ENCODE results near the gene HNRNPM.
A peak's percentile ranks its signal among the peaks of the same experiment; 100 is the strongest.

HNRNPM gene

GRCh38 chr19:8483165-8483564 lies 38.4 kb downstream of the HNRNPM start:
- H3K4me1 ChIP-seq (ENCODE audit: control insufficient read depth, insufficient read depth, low read length, poor library complexity, severe bottlenecking): peaks cover 21% of the 10 kb centered on the region

GRCh38 chr19:8484331-8484894 lies 39.6 kb downstream of the HNRNPM start:
- Histone ChIP-seq H3K9me3 (ENCODE audit: control insufficient read depth, low read length) (no peaks in the 10 kb centered on the region), H3K4me1 (ENCODE audit: control insufficient read depth, insufficient read depth, low read length, poor library complexity, severe bottlenecking) (peaks cover 21% of the 10 kb centered on the region), H3K27me3 (replicated peaks; ENCODE audit: control insufficient read depth, insufficient read depth, low read length, poor library complexity, severe bottlenecking) (no peaks in the 10 kb centered on the region), H3K27ac (ENCODE audit: insufficient read depth, low read length, poor library complexity, severe bottlenecking) (no peak overlapping the region), H3K4me3 (ENCODE audit: insufficient read depth, low read depth, low read length, poor library complexity, severe bottlenecking) (no peak overlapping the region), H3K36me3 (ENCODE audit: control insufficient read depth, insufficient read depth, low read length) (peaks cover 82% of the 10 kb centered on the region)
- DNase-seq: no peak

More at GRCh38 chr19:8483165-8483564, 38.4 kb downstream of the HNRNPM start:
- H3K4me3 ChIP-seq (ENCODE audit: insufficient read depth, low read depth, low read length, poor library complexity, severe bottlenecking): no peak overlapping the region
- H3K36me3 ChIP-seq (ENCODE audit: control insufficient read depth, insufficient read depth, low read length): peaks cover 84% of the 10 kb centered on the region
- no peak for DNase-seq
- no peaks in the 10 kb centered on the region for H3K9me3 ChIP-seq (ENCODE audit: control insufficient read depth, low read length)
- H3K27me3 ChIP-seq (replicated peaks; ENCODE audit: control insufficient read depth, insufficient read depth, low read length, poor library complexity, severe bottlenecking): no peaks in the 10 kb centered on the region
- no peak overlapping the region for H3K27ac ChIP-seq (ENCODE audit: insufficient read depth, low read length, poor library complexity, severe bottlenecking)

DNA sequence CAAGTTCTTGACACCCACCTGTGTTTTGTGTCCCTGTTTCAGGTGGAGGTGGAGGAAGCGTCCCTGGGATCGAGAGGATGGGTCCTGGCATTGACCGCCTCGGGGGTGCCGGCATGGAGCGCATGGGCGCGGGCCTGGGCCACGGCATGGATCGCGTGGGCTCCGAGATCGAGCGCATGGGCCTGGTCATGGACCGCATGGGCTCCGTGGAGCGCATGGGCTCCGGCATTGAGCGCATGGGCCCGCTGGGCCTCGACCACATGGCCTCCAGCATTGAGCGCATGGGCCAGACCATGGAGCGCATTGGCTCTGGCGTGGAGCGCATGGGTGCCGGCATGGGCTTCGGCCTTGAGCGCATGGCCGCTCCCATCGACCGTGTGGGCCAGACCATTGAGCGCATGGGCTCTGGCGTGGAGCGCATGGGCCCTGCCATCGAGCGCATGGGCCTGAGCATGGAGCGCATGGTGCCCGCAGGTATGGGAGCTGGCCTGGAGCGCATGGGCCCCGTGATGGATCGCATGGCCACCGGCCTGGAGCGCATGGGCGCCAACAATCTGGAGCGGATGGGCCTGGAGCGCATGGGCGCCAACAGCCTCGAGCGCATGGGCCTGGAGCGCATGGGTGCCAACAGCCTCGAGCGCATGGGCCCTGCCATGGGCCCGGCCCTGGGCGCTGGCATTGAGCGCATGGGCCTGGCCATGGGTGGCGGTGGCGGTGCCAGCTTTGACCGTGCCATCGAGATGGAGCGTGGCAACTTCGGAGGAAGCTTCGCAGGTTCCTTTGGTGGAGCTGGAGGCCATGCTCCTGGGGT lies 41.0 kb downstream of the HNRNPM start:
- DNase-seq: no peak
- H3K4me1 ChIP-seq (ENCODE audit: control insufficient read depth, insufficient read depth, low read length, poor library complexity, severe bottlenecking): peaks cover 21% of the 10 kb centered on the region
- peaks cover 79% of the 10 kb centered on the region for H3K36me3 ChIP-seq (ENCODE audit: control insufficient read depth, insufficient read depth, low read length)
- no peak overlapping the region for H3K27ac ChIP-seq (ENCODE audit: insufficient read depth, low read length, poor library complexity, severe bottlenecking)
- no peaks in the 10 kb centered on the region for H3K27me3 ChIP-seq (replicated peaks; ENCODE audit: control insufficient read depth, insufficient read depth, low read length, poor library complexity, severe bottlenecking)
- H3K9me3 ChIP-seq (ENCODE audit: control insufficient read depth, low read length): no peaks in the 10 kb centered on the region
- no peak overlapping the region for H3K4me3 ChIP-seq (ENCODE audit: insufficient read depth, low read depth, low read length, poor library complexity, severe bottlenecking)

- H3K4me3 ChIP-seq (ENCODE audit: insufficient read depth, low read depth, low read length, poor library complexity, severe bottlenecking): no peak overlapping the region
- H3K36me3 ChIP-seq (ENCODE audit: control insufficient read depth, insufficient read depth, low read length): peaks cover 71% of the 10 kb centered on the region
- H3K9me3 ChIP-seq (ENCODE audit: control insufficient read depth, low read length): no peaks in the 10 kb centered on the region
- H3K27me3 ChIP-seq (replicated peaks; ENCODE audit: control insufficient read depth, insufficient read depth, low read length, poor library complexity, severe bottlenecking): no peaks in the 10 kb centered on the region
- no peak for DNase-seq
- peak overlapping the region; percentile 48 for H3K27ac ChIP-seq (ENCODE audit: insufficient read depth, low read length, poor library complexity, severe bottlenecking)
- H3K4me1 ChIP-seq (ENCODE audit: control insufficient read depth, insufficient read depth, low read length, poor library complexity, severe bottlenecking): peaks cover 21% of the 10 kb centered on the region
Observed at GRCh38 chr19:8486661-8487136, 41.9 kb downstream of the HNRNPM start.

GRCh38 chr19:8487137-8487851 lies 42.5 kb downstream of the HNRNPM start:
- no peaks in the 10 kb centered on the region for H3K9me3 ChIP-seq (ENCODE audit: control insufficient read depth, low read length)
- H3K4me1 ChIP-seq (ENCODE audit: control insufficient read depth, insufficient read depth, low read length, poor library complexity, severe bottlenecking): peaks cover 21% of the 10 kb centered on the region
- no peaks in the 10 kb centered on the region for H3K27me3 ChIP-seq (replicated peaks; ENCODE audit: control insufficient read depth, insufficient read depth, low read length, poor library complexity, severe bottlenecking)
- DNase-seq: peak; percentile 36 to 45 (median 45)
- peak overlapping the region; percentile 48 for H3K27ac ChIP-seq (ENCODE audit: insufficient read depth, low read length, poor library complexity, severe bottlenecking)
- H3K4me3 ChIP-seq (ENCODE audit: insufficient read depth, low read depth, low read length, poor library complexity, severe bottlenecking): no peak overlapping the region
- H3K36me3 ChIP-seq (ENCODE audit: control insufficient read depth, insufficient read depth, low read length): peaks cover 66% of the 10 kb centered on the region

- H3K36me3 ChIP-seq (ENCODE audit: control insufficient read depth, insufficient read depth, low read length): peaks cover 55% of the 10 kb centered on the region
Observed at GRCh38 chr19:8488365-8488764, 43.6 kb downstream of the HNRNPM start.

GRCh38 chr19:8489561-8490394 lies 45.0 kb downstream of the HNRNPM start:
- Histone ChIP-seq H3K4me3 (ENCODE audit: insufficient read depth, low read depth, low read length, poor library complexity, severe bottlenecking) (no peak overlapping the region), H3K36me3 (ENCODE audit: control insufficient read depth, insufficient read depth, low read length) (peaks cover 44% of the 10 kb centered on the region), H3K27me3 (replicated peaks; ENCODE audit: control insufficient read depth, insufficient read depth, low read length, poor library complexity, severe bottlenecking) (no peaks in the 10 kb centered on the region), H3K27ac (ENCODE audit: insufficient read depth, low read length, poor library complexity, severe bottlenecking) (no peak overlapping the region), H3K4me1 (ENCODE audit: control insufficient read depth, insufficient read depth, low read length, poor library complexity, severe bottlenecking) (peaks cover 25% of the 10 kb centered on the region), H3K9me3 (ENCODE audit: control insufficient read depth, low read length) (no peaks in the 10 kb centered on the region)
- no peak for DNase-seq

More at GRCh38 chr19:8488365-8488764, 43.6 kb downstream of the HNRNPM start:
- H3K27ac ChIP-seq (ENCODE audit: insufficient read depth, low read length, poor library complexity, severe bottlenecking): no peak overlapping the region
- DNase-seq: no peak
- H3K9me3 ChIP-seq (ENCODE audit: control insufficient read depth, low read length): no peaks in the 10 kb centered on the region
- H3K27me3 ChIP-seq (replicated peaks; ENCODE audit: control insufficient read depth, insufficient read depth, low read length, poor library complexity, severe bottlenecking): no peaks in the 10 kb centered on the region
- no peak overlapping the region for H3K4me3 ChIP-seq (ENCODE audit: insufficient read depth, low read depth, low read length, poor library complexity, severe bottlenecking)
- H3K4me1 ChIP-seq (ENCODE audit: control insufficient read depth, insufficient read depth, low read length, poor library complexity, severe bottlenecking): peaks cover 21% of the 10 kb centered on the region

DNA sequence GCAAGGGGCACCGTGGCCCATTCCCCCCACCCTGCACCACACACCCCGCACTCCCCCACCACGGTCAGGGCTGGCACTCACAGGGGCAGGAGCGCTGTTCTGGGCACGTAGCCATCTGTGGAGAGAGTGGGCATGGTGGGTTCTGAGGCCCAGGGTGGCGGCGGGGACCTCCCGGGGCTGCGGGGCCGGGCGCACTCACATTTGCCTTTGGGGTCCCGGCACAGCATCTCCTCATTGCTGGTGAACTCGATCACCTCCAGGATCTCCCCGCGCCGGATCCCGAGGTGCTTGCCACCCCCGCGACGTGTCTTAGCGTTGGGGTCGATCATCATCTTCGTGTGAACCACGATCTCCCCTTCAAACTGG lies 45.6 kb downstream of the HNRNPM start:
- Histone ChIP-seq H3K27ac (ENCODE audit: insufficient read depth, low read length, poor library complexity, severe bottlenecking) (no peak overlapping the region), H3K9me3 (ENCODE audit: control insufficient read depth, low read length) (no peaks in the 10 kb centered on the region), H3K27me3 (replicated peaks; ENCODE audit: control insufficient read depth, insufficient read depth, low read length, poor library complexity, severe bottlenecking) (no peaks in the 10 kb centered on the region), H3K4me3 (ENCODE audit: insufficient read depth, low read depth, low read length, poor library complexity, severe bottlenecking) (no peak overlapping the region), H3K4me1 (ENCODE audit: control insufficient read depth, insufficient read depth, low read length, poor library complexity, severe bottlenecking) (peaks cover 25% of the 10 kb centered on the region), H3K36me3 (ENCODE audit: control insufficient read depth, insufficient read depth, low read length) (peaks cover 38% of the 10 kb centered on the region)
- no peak for DNase-seq

GRCh38 chr19:8490873-8491272 lies 46.1 kb downstream of the HNRNPM start:
- no peak for DNase-seq
- Histone ChIP-seq H3K4me3 (ENCODE audit: insufficient read depth, low read depth, low read length, poor library complexity, severe bottlenecking) (no peak overlapping the region), H3K9me3 (ENCODE audit: control insufficient read depth, low read length) (no peaks in the 10 kb centered on the region), H3K36me3 (ENCODE audit: control insufficient read depth, insufficient read depth, low read length) (peaks cover 33% of the 10 kb centered on the region), H3K27ac (ENCODE audit: insufficient read depth, low read length, poor library complexity, severe bottlenecking) (no peak overlapping the region), H3K27me3 (replicated peaks; ENCODE audit: control insufficient read depth, insufficient read depth, low read length, poor library complexity, severe bottlenecking) (no peaks in the 10 kb centered on the region), H3K4me1 (ENCODE audit: control insufficient read depth, insufficient read depth, low read length, poor library complexity, severe bottlenecking) (peaks cover 21% of the 10 kb centered on the region)

Measured in effector memory CD4-positive, alpha-beta T cell (primary cell).